GM12865 (cell line): Measurements from ENCODE around the gene ZBTB25.

Experiments used
- DNase-seq: peaks from one replicate; pipeline ENCODE4 v3.0.0; 2010; ENCODE audit warnings: low read depth
- H3K4me3 ChIP-seq: 2 replicates; pipeline ENCODE4 v1.5.1; 2011; ENCODE audit warnings: mild to moderate bottlenecking, low read depth, low read length, control low read depth
- TF ChIP-seq, protein P1 (sequence below): IDR thresholded peaks from 2 replicates; pipeline ENCODE4 v1.5.1; 2011; ENCODE audit warnings: low read length, control low read depth, low read depth, inconsistent platforms; ENCODE audit not compliant: insufficient read depth; ENCODE audit errors: missing control alignments

ZBTB25 gene

DNA sequence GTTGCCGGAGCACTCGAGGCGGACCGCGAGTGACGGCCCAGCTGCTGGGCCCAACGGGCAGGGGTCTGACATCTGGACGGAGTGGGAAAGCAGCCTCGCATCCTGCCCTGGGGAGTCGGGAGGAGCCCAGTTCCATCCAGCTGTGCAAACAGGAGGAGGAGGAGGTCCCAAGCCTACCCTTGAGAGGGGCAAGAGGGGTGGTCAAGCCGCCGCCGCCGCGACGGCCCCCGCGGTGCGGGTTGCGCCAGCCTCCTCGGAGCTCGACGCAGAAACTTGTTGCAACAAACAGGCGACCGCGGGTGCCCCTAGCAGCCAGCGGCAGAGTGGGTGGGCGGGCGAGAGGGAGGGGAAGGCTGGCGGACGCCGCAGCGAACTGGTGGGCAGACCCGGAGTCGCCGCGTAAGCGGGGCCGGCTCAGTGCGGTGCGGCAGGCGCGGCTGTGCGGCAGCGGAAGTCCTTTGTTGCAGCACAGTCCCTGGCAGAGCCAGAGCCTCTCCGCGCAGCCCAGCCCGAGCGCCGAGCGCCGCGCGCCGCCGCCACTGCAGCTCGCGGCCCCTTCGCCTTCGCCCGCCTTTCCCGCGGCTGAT is 765 bp upstream of the ZBTB25 start, which contains the start of gene ZBTB1:
Gene ZBTB1 (plus strand): TSS at position 461 of the 587 bp plus-strand sequence. CDS start 16,735 bp downstream, outside the sequence.
- TF ChIP-seq, protein P1, sequence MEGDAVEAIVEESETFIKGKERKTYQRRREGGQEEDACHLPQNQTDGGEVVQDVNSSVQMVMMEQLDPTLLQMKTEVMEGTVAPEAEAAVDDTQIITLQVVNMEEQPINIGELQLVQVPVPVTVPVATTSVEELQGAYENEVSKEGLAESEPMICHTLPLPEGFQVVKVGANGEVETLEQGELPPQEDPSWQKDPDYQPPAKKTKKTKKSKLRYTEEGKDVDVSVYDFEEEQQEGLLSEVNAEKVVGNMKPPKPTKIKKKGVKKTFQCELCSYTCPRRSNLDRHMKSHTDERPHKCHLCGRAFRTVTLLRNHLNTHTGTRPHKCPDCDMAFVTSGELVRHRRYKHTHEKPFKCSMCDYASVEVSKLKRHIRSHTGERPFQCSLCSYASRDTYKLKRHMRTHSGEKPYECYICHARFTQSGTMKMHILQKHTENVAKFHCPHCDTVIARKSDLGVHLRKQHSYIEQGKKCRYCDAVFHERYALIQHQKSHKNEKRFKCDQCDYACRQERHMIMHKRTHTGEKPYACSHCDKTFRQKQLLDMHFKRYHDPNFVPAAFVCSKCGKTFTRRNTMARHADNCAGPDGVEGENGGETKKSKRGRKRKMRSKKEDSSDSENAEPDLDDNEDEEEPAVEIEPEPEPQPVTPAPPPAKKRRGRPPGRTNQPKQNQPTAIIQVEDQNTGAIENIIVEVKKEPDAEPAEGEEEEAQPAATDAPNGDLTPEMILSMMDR: no peak
- DNase-seq: peak; percentile 93
- H3K4me3 ChIP-seq: peak within 1 kb of the TSS; percentile 81

DNA sequence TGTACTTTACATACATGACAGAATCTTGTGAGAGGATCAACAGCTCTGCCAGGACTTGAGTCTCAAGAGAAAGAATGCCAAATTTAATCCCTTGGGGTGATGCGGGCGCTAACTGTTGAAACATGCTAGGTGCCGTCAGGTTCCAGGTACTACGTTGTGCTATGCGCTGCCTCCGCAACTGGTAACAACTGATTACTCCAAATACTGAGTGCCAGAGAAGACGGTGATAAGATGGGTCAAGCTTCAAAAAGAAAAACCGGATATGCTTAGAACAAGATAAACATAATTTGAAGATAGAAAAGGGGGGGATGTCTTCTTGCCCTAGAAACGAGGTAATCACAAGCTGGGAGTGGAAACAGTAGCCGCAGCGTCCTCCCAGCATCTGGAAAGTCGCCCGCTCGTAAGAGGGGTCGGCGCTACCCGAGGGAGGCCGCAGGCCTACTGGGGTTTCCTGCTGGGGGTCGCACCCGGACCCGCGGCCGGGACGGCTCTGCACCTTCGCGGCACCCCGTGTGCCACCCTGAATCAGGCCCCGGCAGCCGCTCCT is 678 bp downstream of the ZBTB25 start:
- TF ChIP-seq, protein P1: no peak
- peak; percentile 46 for DNase-seq

DNA sequence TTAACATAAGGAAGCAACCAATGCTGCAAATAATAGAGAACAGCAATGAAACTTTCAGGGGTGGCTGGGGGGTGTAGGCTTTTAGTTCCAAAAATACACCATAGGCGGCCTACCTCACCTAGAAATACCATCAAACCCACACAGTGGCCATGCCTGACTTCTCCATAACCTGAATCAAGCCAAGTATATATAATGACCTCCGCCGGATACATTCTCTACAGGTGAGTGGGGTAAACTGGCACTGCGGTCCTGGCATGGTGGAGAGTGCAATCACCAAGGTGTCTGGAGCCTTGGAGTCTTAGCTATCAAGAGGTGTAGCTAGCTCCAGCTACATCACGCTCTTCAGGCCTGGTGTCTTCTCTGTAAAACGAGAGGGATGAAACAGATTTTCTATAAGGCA is 1.2 kb downstream of the ZBTB25 start:
- peak overlapping the region; percentile 68 for H3K4me3 ChIP-seq
- TF ChIP-seq, protein P1: no peak
- DNase-seq: peak; percentile 28

More for the DNA sequence above, 678 bp downstream of the ZBTB25 start:
- H3K4me3 ChIP-seq: peak overlapping the region; percentile 68

DNA sequence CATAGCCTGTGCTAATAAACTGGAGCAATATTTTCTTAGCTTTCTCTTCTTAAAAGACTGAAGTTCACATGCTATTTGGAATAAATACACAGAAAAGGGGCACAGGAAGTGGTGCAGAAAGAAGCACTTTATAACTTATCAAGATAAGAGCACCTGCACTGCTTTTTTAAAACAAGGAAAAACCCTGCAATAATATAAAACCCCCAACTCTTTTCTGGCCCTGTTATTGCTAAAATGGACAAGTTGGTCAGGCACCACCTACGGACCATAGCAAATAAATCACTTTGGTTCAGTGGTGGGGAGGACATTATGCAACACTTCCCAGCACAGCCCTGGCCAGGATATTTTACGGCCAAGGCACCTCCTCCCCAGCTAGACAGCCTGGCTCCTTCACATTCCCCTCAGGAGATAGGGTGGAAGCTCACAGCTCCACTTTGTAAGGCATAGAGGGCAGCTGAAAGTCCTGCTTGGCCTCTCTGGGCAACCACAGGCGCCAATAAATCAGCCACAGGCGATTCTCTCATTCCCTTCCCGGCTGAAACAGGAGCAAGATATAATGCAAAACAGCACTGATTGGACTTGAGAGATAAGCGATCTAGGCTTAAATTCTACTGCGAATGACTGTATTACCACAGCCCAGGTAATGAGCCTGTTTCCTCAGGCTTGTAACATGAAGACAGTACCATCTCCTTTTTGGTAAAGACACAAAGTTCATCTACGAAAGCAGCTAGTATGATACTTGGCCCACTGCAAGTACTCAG is 2.0 kb downstream of the ZBTB25 start:
- peak; percentile 32 for DNase-seq
- H3K4me3 ChIP-seq: peak overlapping the region; percentile 68
- TF ChIP-seq, protein P1: no peak

DNA sequence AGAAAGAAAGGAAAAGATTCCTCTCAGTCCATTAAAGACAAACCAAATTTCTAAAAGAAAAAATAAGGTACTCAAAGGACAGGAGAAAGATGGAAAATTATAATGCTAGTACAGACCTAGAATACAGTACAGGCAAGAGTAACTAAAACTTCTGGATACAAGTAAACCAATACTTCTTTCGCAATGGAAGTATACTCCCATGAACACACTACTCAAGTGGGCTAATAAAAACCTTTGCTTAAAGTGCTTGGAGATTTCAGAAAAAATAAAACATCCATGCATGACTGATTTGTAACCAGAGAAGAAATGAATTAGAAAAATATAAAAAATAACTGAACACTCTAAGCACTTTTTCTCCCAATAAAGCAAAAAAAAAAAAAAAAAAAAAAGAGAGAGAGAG is 3.5 kb downstream of the ZBTB25 start:
- H3K4me3 ChIP-seq: peak overlapping the region; percentile 68; the same call in 1 of the 2 replicates
- TF ChIP-seq, protein P1: no peak
- no peak for DNase-seq

DNA sequence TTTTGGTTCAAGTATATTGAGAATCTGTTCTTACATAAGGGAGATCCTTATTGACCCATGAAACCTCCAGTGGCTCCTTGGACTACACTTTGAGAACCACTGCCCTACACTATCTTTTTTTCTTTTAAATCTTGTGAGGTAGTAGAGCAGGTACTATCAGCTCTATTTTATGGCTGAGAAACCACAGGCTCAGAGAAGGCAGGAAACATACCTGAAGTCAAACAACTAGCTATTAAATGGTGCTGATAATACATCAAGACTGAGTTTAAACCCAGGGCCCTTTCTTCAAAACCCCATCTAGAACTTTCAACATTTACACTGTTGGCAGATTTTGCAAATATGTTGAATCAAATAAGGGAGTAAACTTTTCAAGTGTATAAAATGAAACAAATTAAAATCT is 6.9 kb downstream of the ZBTB25 start:
- no peak overlapping the region for H3K4me3 ChIP-seq
- DNase-seq: no peak
- TF ChIP-seq, protein P1: no peak
